ENCODE data around the gene ROM1.
"Not testable (repeated sequence)": the region's sequence is repeated elsewhere in the genome, so short reads cannot be mapped to it uniquely, and the experiment has no call there.

- not testable (repeated sequence) for TF ChIP-seq CTCF (IDR thresholded peaks at IDR 0.05; ENCODE audit: borderline replicate concordance, extremely low read depth, low read length, poor library complexity, severe bottlenecking); EZH2 (IDR thresholded peaks at IDR 0.05; ENCODE audit: borderline replicate concordance, low read depth, low read length, severe bottlenecking)
Measured at GRCh38 chr11:62571493-62571892, 41.6 kb upstream of the ROM1 start.

Measured in DND-41 (cell line).